Activated T-helper 2 cell treated with anti-CD3 and anti-CD28 coated beads, Interferon-gamma antibody, Interleukin-2, Interleukin-4, amounts not matched to agents 10 μg/mL and 5 μg/mL and 100 μg/mL, durations not matched to agents 14 hours and 24 hours and 36 hours (primary cell): ENCODE data around the gene WASL. TPM values are rescaled to one million over a fixed set of nuclear protein-coding genes. Genes with fewer than 3 reads are reported as not detected.
"Not testable (repeated sequence)": the region's sequence is repeated elsewhere in the genome, so short reads cannot be mapped to it uniquely, and the experiment has no call there.

ENCODE experiments used
- DNase-seq: peaks from one replicate; pipeline ENCODE4 v3.0.0; 2021; ENCODE audit warnings: low spot score
- H3K27ac Mint-ChIP-seq: one replicate; pipeline ENCODE4 v1.8.0; 2021; ENCODE audit warnings: mixed read lengths
- H3K27me3 Mint-ChIP-seq: one replicate; pipeline ENCODE4 v1.8.0; 2021; ENCODE audit warnings: low read depth, mixed read lengths
- H3K36me3 Mint-ChIP-seq: one replicate; pipeline ENCODE4 v1.8.0; 2021; ENCODE audit warnings: low read depth, mixed read lengths
- H3K4me1 Mint-ChIP-seq: one replicate; pipeline ENCODE4 v1.8.0; 2021; ENCODE audit warnings: low read depth, mixed read lengths
- H3K4me3 Mint-ChIP-seq: one replicate; pipeline ENCODE4 v1.8.0; 2021; ENCODE audit warnings: low read depth, mild to moderate bottlenecking, moderate library complexity, mixed read lengths
- H3K9me3 Mint-ChIP-seq: one replicate; pipeline ENCODE4 v1.8.0; 2021; ENCODE audit warnings: mixed read lengths
- intact Hi-C: fragments of 100-400 bp; cut with micrococcal nuclease; formaldehyde crosslinking; loops from one replicate; pipeline ENCODE4 v1.15.1; 2023
- total RNA-seq: library from RNA; stranded (reverse); gene quantifications from 2 replicates; pipeline ENCODE4 v1.2.3, GENCODE V29; 2022

The WASL gene
- total RNA-seq, 1 donor from 2014 or later = 6.6 TPM

- H3K27me3 Mint-ChIP-seq, H3K9me3 Mint-ChIP-seq, DNase-seq, H3K27ac Mint-ChIP-seq, H3K4me3 Mint-ChIP-seq, intact Hi-C loops, H3K36me3 Mint-ChIP-seq: not testable (repeated sequence)
- H3K4me1 Mint-ChIP-seq = peaks cover 29% of the 10 kb centered on the region
These were observed 28.3 kb downstream of the WASL start for GRCh38 chr7:123720527-123720926.

GRCh38 chr7:123719197-123719721, 29.5 kb downstream of the WASL start:
- DNase-seq = no peak
- H3K9me3 Mint-ChIP-seq = no peaks in the 10 kb centered on the region
- H3K27me3 Mint-ChIP-seq = no peaks in the 10 kb centered on the region
- H3K4me1 Mint-ChIP-seq = peaks cover 35% of the 10 kb centered on the region
- no peak overlapping the region for H3K27ac Mint-ChIP-seq
- peaks cover 9% of the 10 kb centered on the region for H3K36me3 Mint-ChIP-seq
- intact Hi-C loops = no loop called here
- no peak overlapping the region for H3K4me3 Mint-ChIP-seq

- peaks cover 9% of the 10 kb centered on the region for H3K36me3 Mint-ChIP-seq
- no peak overlapping the region for H3K27ac Mint-ChIP-seq
- no peak overlapping the region for H3K4me3 Mint-ChIP-seq
- no peaks in the 10 kb centered on the region for H3K9me3 Mint-ChIP-seq
- peaks cover 35% of the 10 kb centered on the region for H3K4me1 Mint-ChIP-seq
- intact Hi-C loops = no loop called here
- no peaks in the 10 kb centered on the region for H3K27me3 Mint-ChIP-seq
- no peak for DNase-seq
These were observed 30.0 kb downstream of the WASL start for GRCh38 chr7:123718773-123719172.

DNA sequence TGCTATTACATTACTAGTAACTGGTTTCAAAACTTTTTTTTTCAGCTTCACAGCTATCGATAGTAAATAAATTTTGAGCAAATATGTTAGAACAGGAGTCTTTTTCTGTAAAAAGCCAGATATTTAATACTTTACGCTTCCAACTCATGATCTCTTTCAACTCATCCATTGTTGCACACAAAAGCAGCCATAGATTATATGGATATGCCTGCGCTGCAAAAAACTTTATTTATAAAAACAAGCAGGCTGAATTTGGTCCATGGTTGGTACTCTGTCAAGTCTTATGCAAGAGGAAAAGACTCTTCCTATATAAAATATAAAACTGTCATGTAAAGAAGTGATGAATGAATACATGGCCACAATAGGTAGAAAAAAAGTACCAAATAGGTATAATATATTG, 31.1 kb downstream of the WASL start:
- intact Hi-C loops = no loop called here
- Mint-ChIP-seq H3K27me3 (no peaks in the 10 kb centered on the region), H3K36me3 (peaks cover 9% of the 10 kb centered on the region), H3K4me3 (no peak overlapping the region), H3K27ac (no peak overlapping the region), H3K9me3 (no peaks in the 10 kb centered on the region), H3K4me1 (peaks cover 38% of the 10 kb centered on the region)
- DNase-seq = no peak

DNA sequence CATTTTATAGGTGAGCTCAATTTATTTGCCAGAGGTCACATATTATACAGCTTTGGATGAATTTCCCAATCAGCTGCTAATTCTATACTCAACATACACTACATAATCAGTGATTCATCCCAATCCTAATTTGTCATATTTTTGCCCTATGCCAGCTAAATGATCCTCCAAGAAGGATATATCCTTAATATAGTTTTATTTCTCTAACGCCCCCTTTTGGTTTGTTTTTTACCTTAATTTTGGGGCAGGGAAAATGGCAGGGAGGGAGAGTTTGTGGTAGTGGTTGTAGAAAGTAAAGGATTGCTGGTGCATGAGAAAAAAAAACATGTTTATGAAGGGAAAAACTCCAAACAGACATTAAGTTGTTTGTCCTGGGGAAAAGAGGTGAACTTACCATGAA, 31.9 kb downstream of the WASL start:
- Mint-ChIP-seq H3K9me3 (no peaks in the 10 kb centered on the region), H3K27ac (no peak overlapping the region), H3K36me3 (peaks cover 9% of the 10 kb centered on the region), H3K4me1 (peaks cover 46% of the 10 kb centered on the region), H3K4me3 (no peak overlapping the region), H3K27me3 (no peaks in the 10 kb centered on the region)
- DNase-seq = no peak
- intact Hi-C loops = no loop called here

GRCh38 chr7:123715799-123716198, 33.0 kb downstream of the WASL start:
- DNase-seq = no peak
- Mint-ChIP-seq H3K27ac (no peak overlapping the region), H3K36me3 (peaks cover 9% of the 10 kb centered on the region), H3K9me3 (no peaks in the 10 kb centered on the region), H3K4me1 (peaks cover 53% of the 10 kb centered on the region), H3K4me3 (no peak overlapping the region), H3K27me3 (no peaks in the 10 kb centered on the region)
- intact Hi-C loops = no loop called here

- no peak overlapping the region for H3K27ac Mint-ChIP-seq
- intact Hi-C loops = no loop called here
- DNase-seq = no peak
- H3K4me3 Mint-ChIP-seq = no peak overlapping the region
- no peaks in the 10 kb centered on the region for H3K27me3 Mint-ChIP-seq
- H3K9me3 Mint-ChIP-seq = no peaks in the 10 kb centered on the region
- H3K36me3 Mint-ChIP-seq = peaks cover 9% of the 10 kb centered on the region
- H3K4me1 Mint-ChIP-seq = peaks cover 58% of the 10 kb centered on the region
These were observed 33.6 kb downstream of the WASL start for GRCh38 chr7:123715198-123715597.

GRCh38 chr7:123714296-123715080, 34.3 kb downstream of the WASL start:
- Mint-ChIP-seq H3K4me3 (no peak overlapping the region), H3K9me3 (no peaks in the 10 kb centered on the region), H3K4me1 (peaks cover 54% of the 10 kb centered on the region), H3K27me3 (no peaks in the 10 kb centered on the region), H3K27ac (no peak overlapping the region), H3K36me3 (peaks cover 9% of the 10 kb centered on the region)
- intact Hi-C loops = loop anchor here (5.0 kb wide), 1 partner anchor 157 kb away; the partner anchor contains the start of gene NDUFA5
- no peak for DNase-seq

DNA sequence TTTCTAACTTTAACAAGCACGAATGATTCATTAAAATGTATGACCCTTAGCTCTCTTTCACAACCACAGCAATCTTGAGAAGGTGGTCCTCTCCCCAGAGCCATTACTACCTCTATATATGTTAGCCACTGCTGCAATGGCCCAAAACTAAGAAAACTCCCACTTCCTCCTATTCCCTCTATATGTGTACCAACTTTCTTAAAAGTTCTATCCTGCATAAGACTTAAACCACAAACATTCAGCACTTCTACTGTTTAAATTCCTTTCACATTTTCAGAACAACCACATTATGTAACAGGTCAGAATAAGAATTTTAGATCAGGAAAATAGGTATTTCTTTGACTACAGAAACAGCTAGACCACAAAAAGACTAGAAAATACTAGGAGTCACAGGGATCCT, 36.2 kb downstream of the WASL start:
- no peak overlapping the region for H3K27ac Mint-ChIP-seq
- H3K4me1 Mint-ChIP-seq = peaks cover 51% of the 10 kb centered on the region
- peaks cover 18% of the 10 kb centered on the region for H3K36me3 Mint-ChIP-seq
- H3K27me3 Mint-ChIP-seq = no peaks in the 10 kb centered on the region
- intact Hi-C loops = loop anchor here (1.0 to 5.0 kb wide), 3 partner anchors 37 to 155 kb away; partner anchors contain the start of genes NDUFA5 and WASL
- no peaks in the 10 kb centered on the region for H3K9me3 Mint-ChIP-seq
- DNase-seq = no peak
- no peak overlapping the region for H3K4me3 Mint-ChIP-seq

DNA sequence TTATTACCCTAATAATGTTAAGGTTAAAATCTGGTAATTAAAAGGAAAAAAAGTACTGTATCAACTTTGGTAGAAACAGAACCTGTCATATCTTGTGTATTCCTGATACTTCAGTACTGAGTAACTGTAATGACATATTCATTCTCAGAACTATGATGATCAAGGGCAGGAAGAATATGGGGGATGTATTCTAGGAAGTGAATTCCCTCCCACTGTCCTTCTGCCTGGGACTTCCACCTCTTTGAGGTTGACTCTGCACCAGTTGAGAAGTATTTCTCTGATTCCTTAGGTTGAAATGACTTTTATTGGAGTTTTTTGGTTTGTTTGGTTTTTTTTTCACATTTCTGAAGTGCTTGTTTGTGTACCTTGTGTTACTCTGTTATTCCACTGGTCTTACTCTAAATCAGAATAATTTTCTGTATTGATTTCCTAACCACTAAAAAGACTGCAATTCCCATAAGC, 36.9 kb downstream of the WASL start:
- Mint-ChIP-seq H3K9me3 (no peaks in the 10 kb centered on the region), H3K4me3 (no peak overlapping the region), H3K4me1 (peaks cover 47% of the 10 kb centered on the region), H3K27me3 (no peaks in the 10 kb centered on the region), H3K36me3 (peaks cover 20% of the 10 kb centered on the region), H3K27ac (peak overlapping the region; percentile 46)
- intact Hi-C loops = loop anchor here (1.0 to 5.0 kb wide), 3 partner anchors 37 to 155 kb away; partner anchors contain the start of genes NDUFA5 and WASL
- no peak for DNase-seq

DNA sequence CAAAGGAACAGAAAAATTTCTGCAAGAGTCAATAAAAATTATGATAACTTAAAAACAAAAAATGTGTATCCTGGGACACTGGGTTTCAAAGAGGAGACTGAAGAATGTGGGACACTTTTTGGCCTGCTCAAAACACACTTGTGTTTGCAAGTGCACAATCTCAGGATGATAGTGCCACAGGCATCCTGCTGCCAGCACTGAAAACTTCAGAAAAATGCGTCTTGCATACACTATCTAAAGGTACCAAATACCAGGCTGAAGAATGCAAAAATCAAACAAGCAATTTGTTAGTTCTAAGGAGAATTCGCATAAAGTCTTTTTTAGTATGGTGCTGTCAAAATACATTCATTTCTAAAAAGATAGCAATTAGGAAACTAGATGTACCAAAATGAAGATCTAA, 38.1 kb downstream of the WASL start:
- no peak overlapping the region for H3K4me3 Mint-ChIP-seq
- peaks cover 20% of the 10 kb centered on the region for H3K36me3 Mint-ChIP-seq
- peak overlapping the region; percentile 49 for H3K27ac Mint-ChIP-seq

GRCh38 chr7:123709525-123709924, 39.3 kb downstream of the WASL start:
- intact Hi-C loops = no loop called here

More for the DNA sequence above, 38.1 kb downstream of the WASL start:
- no peak for DNase-seq
- Mint-ChIP-seq H3K9me3 (no peaks in the 10 kb centered on the region), H3K27me3 (no peaks in the 10 kb centered on the region), H3K4me1 (peaks cover 46% of the 10 kb centered on the region)
- intact Hi-C loops = loop anchor here (5.0 kb wide), 1 partner anchor 153 kb away; the partner anchor contains the start of gene NDUFA5

GRCh38 chr7:123705211-123705901, 43.4 kb downstream of the WASL start:
- H3K4me3 Mint-ChIP-seq = no peak overlapping the region

More at GRCh38 chr7:123709525-123709924, 39.3 kb downstream of the WASL start:
- H3K36me3 Mint-ChIP-seq = peaks cover 25% of the 10 kb centered on the region
- H3K4me1 Mint-ChIP-seq = peaks cover 35% of the 10 kb centered on the region
- DNase-seq = no peak
- no peak overlapping the region for H3K27ac Mint-ChIP-seq
- no peak overlapping the region for H3K4me3 Mint-ChIP-seq
- H3K27me3 Mint-ChIP-seq = no peaks in the 10 kb centered on the region
- H3K9me3 Mint-ChIP-seq = no peaks in the 10 kb centered on the region

More at GRCh38 chr7:123705211-123705901, 43.4 kb downstream of the WASL start:
- no peak for DNase-seq
- Mint-ChIP-seq H3K27ac (peak overlapping the region; percentile 1), H3K36me3 (peaks cover 23% of the 10 kb centered on the region), H3K27me3 (no peaks in the 10 kb centered on the region), H3K9me3 (no peaks in the 10 kb centered on the region), H3K4me1 (peaks cover 6% of the 10 kb centered on the region)
- intact Hi-C loops = no loop called here
